Suprapubic skin (tissue), 4 donors: Measurements from ENCODE around the gene C22orf15. TPM values are rescaled to one million over a fixed set of nuclear protein-coding genes. Genes with fewer than 3 reads are reported as not detected.

Source experiments
- DNase-seq, 2 donors: peaks; one replicate each; pipeline ENCODE4 v3.0.0-alpha.2; 2019; ENCODE audit warnings: low spot score in 2 of 2
- H3K27ac ChIP-seq: fragments of 200-600 bp; sonication (generic); one replicate; pipeline ENCODE4 v1.5.1; 2019
- H3K27me3 ChIP-seq: fragments of 200-600 bp; sonication (generic); one replicate; pipeline ENCODE4 v1.5.1; 2019
- H3K36me3 ChIP-seq: fragments of 200-600 bp; sonication (generic); one replicate; pipeline ENCODE4 v1.5.1; 2019
- H3K4me1 ChIP-seq: fragments of 200-600 bp; sonication (generic); one replicate; pipeline ENCODE4 v1.5.1; 2019
- H3K4me3 ChIP-seq: fragments of 200-600 bp; sonication (generic); one replicate; pipeline ENCODE4 v1.5.1; 2019; ENCODE audit warnings: mild to moderate bottlenecking
- H3K9me3 ChIP-seq: fragments of 200-600 bp; sonication (generic); one replicate; pipeline ENCODE4 v1.5.1; 2019
- CTCF ChIP-seq, 2 donors: fragments of 200-600 bp in 1 of 2; fragments of 450-650 bp in 1 of 2; sonication (generic) in 1 of 2; IDR thresholded peaks; one replicate each; pipeline ENCODE4 v1.5.1; 2016 to 2019; ENCODE audit warnings: antibody characterized with exemption in 2 of 2, mild to moderate bottlenecking in 1 of 2, moderate library complexity in 1 of 2
- EP300 ChIP-seq: sonication (generic); formaldehyde crosslinking; IDR thresholded peaks from one replicate; pipeline ENCODE4 v1.6.1; 2017; ENCODE audit warnings: antibody characterized with exemption
- POLR2A ChIP-seq, 2 donors: fragments of 450-650 bp; IDR thresholded peaks; one replicate each; pipeline ENCODE4 v1.6.1; 2017; ENCODE audit warnings: antibody characterized with exemption in 2 of 2, mild to moderate bottlenecking in 2 of 2, moderate library complexity in 2 of 2
- POLR2AphosphoS5 ChIP-seq, 3 donors: sonication (generic); formaldehyde crosslinking; IDR thresholded peaks; one replicate each; pipeline ENCODE4 v1.6.1; 2017; ENCODE audit warnings: antibody characterized with exemption in 3 of 3
- WGBS: methylation state at CpG from one replicate; pipeline ENCODE4 v1.1.5; 2018; 5-methylcytosine and 5-hydroxymethylcytosine counted together
- total RNA-seq, 4 donors: library from RNA; depleted of rRNA; stranded (reverse); fragments of >200 nt; gene quantifications; one replicate each; pipeline ENCODE4 v1.1.0, GENCODE V29; 2016

Gene C22orf15
- total RNA-seq, 4 donors from 2014 or later = not detected

- no peaks in the 10 kb centered on the region for H3K27me3 ChIP-seq
- no peak overlapping the region for H3K27ac ChIP-seq
- WGBS = 73% methylated on average over 6 of the region's 15 CpGs
These were observed 20.7 kb downstream of the C22orf15 start for GRCh38 chr22:23783265-23784150.

GRCh38 chr22:23784215-23784732 is 21.5 kb downstream of the C22orf15 start:
- TF ChIP-seq POLR2A (IDR thresholded peaks at IDR 0.05) (no peak), EP300 (no peak), POLR2AphosphoS5 (IDR thresholded peaks at IDR 0.05) (no peak), CTCF (IDR thresholded peaks at IDR 0.05) (no peak)
- no peak overlapping the region for H3K27ac ChIP-seq
- whole genome bisulfite sequencing = 88% methylated on average over 8 of the region's 8 CpGs

More at GRCh38 chr22:23783265-23784150, 20.7 kb downstream of the C22orf15 start:
- Histone ChIP-seq H3K4me1 (peaks cover 35% of the 10 kb centered on the region), H3K36me3 (no peaks in the 10 kb centered on the region), H3K9me3 (no peaks in the 10 kb centered on the region), H3K4me3 (no peak overlapping the region)
- TF ChIP-seq POLR2AphosphoS5 (IDR thresholded peaks at IDR 0.05) = no peak
- no peak for TF ChIP-seq POLR2A (IDR thresholded peaks at IDR 0.05)
- no peak for TF ChIP-seq CTCF (IDR thresholded peaks at IDR 0.05)
- TF ChIP-seq EP300 = no peak
- no peak for DNase-seq

GRCh38 chr22:23786261-23786710 is 23.5 kb downstream of the C22orf15 start:
- DNase-seq = no peak
- WGBS = 34% methylated on average over 9 of the region's 9 CpGs

More at GRCh38 chr22:23784215-23784732, 21.5 kb downstream of the C22orf15 start:
- no peak for DNase-seq
- Histone ChIP-seq H3K9me3 (no peaks in the 10 kb centered on the region), H3K4me1 (peaks cover 43% of the 10 kb centered on the region), H3K27me3 (no peaks in the 10 kb centered on the region), H3K36me3 (no peaks in the 10 kb centered on the region), H3K4me3 (no peak overlapping the region)

GRCh38 chr22:23786752-23787599 is 24.2 kb downstream of the C22orf15 start, which contains the start of gene SMARCB1:
SMARCB1 (plus strand) TSS chr22:23786966; CDS start chr22:23787170, 204 bp downstream.
- peak within 1 kb of the TSS; percentile 100 for H3K27ac ChIP-seq
- H3K4me1 ChIP-seq = peaks cover 57% of the 10 kb centered on the region
- H3K9me3 ChIP-seq = no peaks in the 10 kb centered on the region
- peaks cover 4% of the 10 kb centered on the region for H3K36me3 ChIP-seq
- peak within 1 kb of the TSS; percentile 95 for H3K4me3 ChIP-seq
- H3K27me3 ChIP-seq = no peaks in the 10 kb centered on the region
- peak; percentile 91 to 92 for DNase-seq
- 0% methylated on average over 55 of the region's 97 CpGs for WGBS
- TF ChIP-seq POLR2AphosphoS5 (IDR thresholded peaks at IDR 0.05) (peak in 1 of 3 donors; percentile 46), EP300 (no peak), POLR2A (IDR thresholded peaks at IDR 0.05) (peak in 1 of 2 donors; percentile 44), CTCF (IDR thresholded peaks at IDR 0.05) (no peak)

More at GRCh38 chr22:23786261-23786710, 23.5 kb downstream of the C22orf15 start:
- no peak for TF ChIP-seq EP300
- Histone ChIP-seq H3K4me1 (peaks cover 58% of the 10 kb centered on the region), H3K36me3 (no peaks in the 10 kb centered on the region), H3K27ac (peak overlapping the region; percentile 100), H3K4me3 (peak overlapping the region; percentile 95), H3K27me3 (no peaks in the 10 kb centered on the region), H3K9me3 (no peaks in the 10 kb centered on the region)

- H3K4me1 ChIP-seq = peaks cover 58% of the 10 kb centered on the region
- TF ChIP-seq CTCF (IDR thresholded peaks at IDR 0.05) = no peak
- H3K36me3 ChIP-seq = peaks cover 10% of the 10 kb centered on the region
- no peak for DNase-seq
- H3K27me3 ChIP-seq = no peaks in the 10 kb centered on the region
- H3K4me3 ChIP-seq = peak overlapping the region; percentile 95
- 1% methylated on average over 4 of the region's 5 CpGs for whole genome bisulfite sequencing
- peak overlapping the region; percentile 100 for H3K27ac ChIP-seq
- H3K9me3 ChIP-seq = no peaks in the 10 kb centered on the region
These were observed 24.8 kb downstream of the C22orf15 start for GRCh38 chr22:23787600-23787896.
